GM12878 (cell line): ENCODE measurements around the gene IGLL1. TPM values are rescaled to one million over a fixed set of nuclear protein-coding genes. Genes with fewer than 3 reads are reported as not detected.

Experiments
- ATAC-seq: fragments of 200-7000 bp; cut with Tn5 transposase; 3 replicates; pipeline ENCODE4 v1.9.1; 2020; ENCODE audit warnings: mild to moderate bottlenecking, moderate library complexity
- BruUV-seq: library from RNA; stranded (reverse); fragments of 400-500 nt; replicated peaks from 2 replicates; lab custom pipeline; 2021; lab: Mats Ljungman, UMichigan
- CTCF ChIA-PET: fragments of 300-600 bp; sonication (Branson Sonifier 250); formaldehyde crosslinking; extraction: SDS; loops from one replicate; lab custom pipeline; 2021; ENCODE audit warnings: inconsistent platforms; lab: Yijun Ruan, JAX
- POLR2A ChIA-PET: fragments of 350-600 bp; formaldehyde crosslinking; extraction: SDS; loops from one replicate; lab custom pipeline; 2021; ENCODE audit warnings: inconsistent platforms; lab: Charles Lee
- RAD21 ChIA-PET: fragments of 300-600 bp; sonication (Branson Sonifier 250); formaldehyde crosslinking; loops from one replicate; lab custom pipeline; 2023; ENCODE audit warnings: antibody characterized with exemption; ENCODE audit not compliant: unreplicated experiment; lab: Charles Lee
- SMC1A ChIA-PET: fragments of 300-600 bp; sonication (Branson Sonifier 250); formaldehyde crosslinking; loops from one replicate; lab custom pipeline; 2023; ENCODE audit not compliant: unreplicated experiment, uncharacterized antibody; lab: Charles Lee
- DNase-seq: peaks from one replicate; pipeline ENCODE4 v3.0.0-alpha.2; 2011; ENCODE audit warnings: low read depth, low spot score
- FAIRE-seq: peaks from 3 replicates; lab custom pipeline; 2011; peaks lifted over from hg19 to GRCh38; lab: Jason Lieb, UNC
- H2AFZ ChIP-seq: 2 replicates; pipeline ENCODE4 v1.6.0; 2011; ENCODE audit warnings: low read depth, low read length, control low read depth; ENCODE audit not compliant: control insufficient read depth
- H3K27ac ChIP-seq: 2 replicates; pipeline ENCODE4 v1.5.1; 2011; ENCODE audit warnings: control low read depth; ENCODE audit not compliant: control insufficient read depth, insufficient read depth
- H3K27me3 ChIP-seq, 2 experiments: replicated peaks in 1 of 2; 2 replicates each; pipeline versions ENCODE4 v1.6.0 to v1.6.1; 2011; ENCODE audit warnings: low read length in 1 of 2; ENCODE audit not compliant: control insufficient read depth in 2 of 2, insufficient read depth in 2 of 2
- H3K36me3 ChIP-seq, 2 experiments: 2 replicates each; pipeline ENCODE4 v1.5.1; 2011; ENCODE audit warnings: low read length in 1 of 2; ENCODE audit not compliant: control insufficient read depth in 2 of 2, insufficient read depth in 2 of 2
- H3K4me1 ChIP-seq: 2 replicates; pipeline ENCODE4 v1.6.1; 2011; ENCODE audit warnings: mild to moderate bottlenecking, low read length, moderate library complexity, mixed read lengths; ENCODE audit not compliant: control insufficient read depth, insufficient read depth
- H3K4me2 ChIP-seq: 2 replicates; pipeline ENCODE4 v1.6.0; 2011; ENCODE audit warnings: control low read depth; ENCODE audit not compliant: control insufficient read depth, insufficient read depth
- H3K4me3 ChIP-seq: fragments of 200-600 bp; sonication (generic); 2 replicates; pipeline ENCODE4 v1.5.1; 2016
- H3K79me2 ChIP-seq: 2 replicates; pipeline ENCODE4 v1.6.0; 2011; ENCODE audit warnings: low read length; ENCODE audit not compliant: control insufficient read depth, insufficient read depth
- H3K9ac ChIP-seq: 2 replicates; pipeline ENCODE4 v1.8.0; 2011; ENCODE audit warnings: low read length, control low read depth, mixed read lengths; ENCODE audit not compliant: control insufficient read depth, insufficient read depth
- H3K9me3 ChIP-seq: replicated peaks from 3 replicates; pipeline ENCODE4 v1.5.1; 2011; ENCODE audit warnings: mild to moderate bottlenecking, low read length; ENCODE audit not compliant: control insufficient read depth, insufficient read depth
- H4K20me1 ChIP-seq: 2 replicates; pipeline ENCODE4 v1.6.0; 2011; ENCODE audit not compliant: control insufficient read depth, insufficient read depth
- CTCF ChIP-seq, 3 experiments: IDR thresholded peaks in 2 of 3; conservative IDR thresholded peaks in 1 of 3; 2 replicates each; pipeline ENCODE4 v1.5.1; 2011; ENCODE audit warnings: low read depth in 3 of 3, low read length in 3 of 3, mild to moderate bottlenecking in 3 of 3, control low read depth in 2 of 3, moderate library complexity in 2 of 3, inconsistent platforms in 1 of 3, mixed read lengths in 1 of 3; ENCODE audit not compliant: control insufficient read depth in 2 of 3, insufficient read depth in 1 of 3; ENCODE audit errors: extremely low read depth in 1 of 3
- EGR1 ChIP-seq, 2 experiments: IDR thresholded peaks; 1 replicate in 1 of 2; 2 replicates in 1 of 2; pipeline ENCODE4 v1.6.1; 2011 to 2012; ENCODE audit warnings: low read depth in 2 of 2, low read length in 2 of 2, borderline replicate concordance in 1 of 2, mild to moderate bottlenecking in 1 of 2, moderate library complexity in 1 of 2
- ELK1 ChIP-seq: IDR thresholded peaks from 2 replicates; pipeline ENCODE4 v1.6.1; 2012; ENCODE audit warnings: low read depth, low read length, improper control_type of control experiment
- HDAC6 ChIP-seq: fragments of 200-600 bp; sonication (generic); IDR thresholded peaks from one replicate; pipeline ENCODE4 v1.8.0; 2017; ENCODE audit warnings: antibody characterized with exemption; ENCODE audit not compliant: unreplicated experiment
- POLR2AphosphoS2 ChIP-seq: IDR thresholded peaks from 2 replicates; pipeline ENCODE4 v1.6.1; 2011; ENCODE audit warnings: low read depth, mild to moderate bottlenecking, low read length, improper control_type of control experiment, moderate library complexity
- SIN3A ChIP-seq: IDR thresholded peaks from 2 replicates; pipeline ENCODE4 v1.6.1; 2012; ENCODE audit warnings: low read depth, low read length, improper control_type of control experiment
- SIX5 ChIP-seq: IDR thresholded peaks from 2 replicates; pipeline ENCODE4 v1.6.1; 2011; ENCODE audit warnings: mild to moderate bottlenecking, low read depth, low read length, moderate library complexity; ENCODE audit not compliant: severe bottlenecking
- SMAD1 ChIP-seq: fragments of 450-650 bp; IDR thresholded peaks from 2 replicates; pipeline ENCODE4 v1.6.1; 2018; ENCODE audit warnings: mild to moderate bottlenecking, low read depth; ENCODE audit not compliant: partially characterized antibody
- SMAD5 ChIP-seq: IDR thresholded peaks from 2 replicates; pipeline ENCODE4 v1.6.1; 2016; ENCODE audit warnings: antibody characterized with exemption, low read depth
- YBX1 ChIP-seq: fragments of 450-650 bp; IDR thresholded peaks from 2 replicates; pipeline ENCODE4 v1.6.1; 2016; ENCODE audit warnings: antibody characterized with exemption
- ZNF24 ChIP-seq: fragments of 450-650 bp; IDR thresholded peaks from 2 replicates; pipeline ENCODE4 v1.6.1; 2017; ENCODE audit warnings: antibody characterized with exemption, mild to moderate bottlenecking
- WGBS: methylation state at CpG from one replicate; pipeline ENCODE4 v1.1.6; 2016; ENCODE audit warnings: low lambda C conversion rate; ENCODE audit not compliant: insufficient replicate concordance, insufficient coverage; ENCODE audit errors: missing lambda C conversion rate; 5-methylcytosine and 5-hydroxymethylcytosine counted together
- in situ Hi-C: fragments of 300-500 bp; cut with MboI; formaldehyde crosslinking; loops from 9 replicates; pipeline ENCODE4 v1.14.3; 2018; ENCODE audit warnings: mixed read lengths
- intact Hi-C: fragments of 100-400 bp; cut with micrococcal nuclease; formaldehyde crosslinking; loops from one replicate; pipeline ENCODE4 v1.14.2; 2022; ENCODE audit not compliant: unreplicated experiment
- polyA plus RNA-seq, 11 experiments: library from polyadenylated mRNA; depleted of rRNA in 4 of 11; unstranded in 6 of 11; stranded (reverse) in 5 of 11; fragments of >200 nt; fragmentation: Nextera tagmentation in 4 of 11; fragmentation: Illumina TruSeq in 1 of 11; extraction: Ambion mirVana in 4 of 11; extraction: Trizol in 1 of 11; gene quantifications; 1 replicate in 1 of 11; 2 replicates in 10 of 11; pipeline versions ENCODE4 v1.2.1 to v1.2.3, GENCODE V29; 2011 to 2016; ENCODE audit warnings: inconsistent platforms in 2 of 11, missing spikeins in 2 of 11, low read depth in 1 of 11
- total RNA-seq, 4 experiments: library from RNA; depleted of rRNA in 3 of 4; stranded (reverse); fragments of >200 nt in 3 of 4; fragmentation: Illumina TruSeq in 1 of 4; extraction: Trizol in 1 of 4; gene quantifications; 2 replicates each; pipeline versions ENCODE4 v1.2.1 to v1.2.3, GENCODE V29; 2013 to 2021
- TF ChIP-seq, protein P1 (sequence below): fragments of 450-650 bp; IDR thresholded peaks from 2 replicates; pipeline ENCODE4 v1.6.1; 2017; ENCODE audit warnings: mild to moderate bottlenecking, moderate library complexity
- TF ChIP-seq, protein P2 (sequence below): IDR thresholded peaks from 2 replicates; pipeline ENCODE4 v1.6.1; 2011; ENCODE audit warnings: borderline replicate concordance, low read depth, mild to moderate bottlenecking, moderate library complexity, mixed read lengths, low read length; ENCODE audit not compliant: insufficient read depth; ENCODE audit errors: extremely low read length

Gene IGLL1
- total and polyA plus RNA-seq, 10 of the 15 experiments (the other 5 are each of a cell fraction or from before 2014, with no cell fraction given) = not detected

DNA sequence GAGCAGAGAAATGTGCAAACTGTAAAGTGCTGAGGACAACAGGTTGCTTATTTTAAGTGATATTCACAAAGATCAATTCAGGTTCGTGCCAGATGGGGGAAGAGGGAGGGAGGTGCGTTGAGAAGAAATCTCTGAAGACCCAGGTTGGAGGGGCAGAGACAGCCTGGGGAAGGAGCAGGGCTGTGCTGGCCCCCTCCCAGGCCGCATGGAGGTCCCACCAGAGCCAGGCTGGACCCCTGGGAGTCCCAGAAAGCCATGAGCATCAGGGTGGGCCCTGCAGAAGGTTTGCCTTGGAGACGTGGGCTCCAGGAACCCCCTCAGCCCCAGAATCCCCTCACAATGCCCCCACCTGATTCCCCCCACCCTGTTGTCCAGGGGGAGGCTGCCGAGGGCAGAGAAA, 47.4 kb downstream of the IGLL1 start:
- H3K9ac ChIP-seq = no peak overlapping the region
- intact Hi-C loops = loop anchor here (10.0 kb wide), 1 partner anchor 218 kb away; no protein-coding TSS in a partner anchor
- SMC1A ChIA-PET = no interaction called here
- 3% methylated on average over 4 of the region's 5 CpGs for WGBS
- no peak overlapping the region for H3K27ac ChIP-seq
- BruUV-seq = no TSS peak
- H4K20me1 ChIP-seq = no peaks in the 10 kb centered on the region
- FAIRE-seq = peak; percentile 38
- no peak for ATAC-seq
- no peak overlapping the region for H3K4me3 ChIP-seq
- TF ChIP-seq CTCF (IDR thresholded peaks at IDR 0.05 in 2 of 3, conservative IDR thresholded peaks at IDR 0.05 in 1 of 3; ENCODE audit: control insufficient read depth in 2 of 3, extremely low read depth in 1 of 3, insufficient read depth in 1 of 3, low read depth in 3 of 3, low read length in 3 of 3) (no peak), POLR2AphosphoS2 (no peak), SMAD1 (no peak), YBX1 (no peak), ELK1 (no peak), SIX5 (no peak), EGR1 (IDR thresholded peaks at IDR 0.05; ENCODE audit: borderline replicate concordance in 1 of 2, low read depth in 2 of 2, low read length in 2 of 2) (no peak), ZNF24 (no peak), HDAC6 (no peak), SIN3A (no peak), SMAD5 (no peak)
- TF ChIP-seq, protein P1, sequence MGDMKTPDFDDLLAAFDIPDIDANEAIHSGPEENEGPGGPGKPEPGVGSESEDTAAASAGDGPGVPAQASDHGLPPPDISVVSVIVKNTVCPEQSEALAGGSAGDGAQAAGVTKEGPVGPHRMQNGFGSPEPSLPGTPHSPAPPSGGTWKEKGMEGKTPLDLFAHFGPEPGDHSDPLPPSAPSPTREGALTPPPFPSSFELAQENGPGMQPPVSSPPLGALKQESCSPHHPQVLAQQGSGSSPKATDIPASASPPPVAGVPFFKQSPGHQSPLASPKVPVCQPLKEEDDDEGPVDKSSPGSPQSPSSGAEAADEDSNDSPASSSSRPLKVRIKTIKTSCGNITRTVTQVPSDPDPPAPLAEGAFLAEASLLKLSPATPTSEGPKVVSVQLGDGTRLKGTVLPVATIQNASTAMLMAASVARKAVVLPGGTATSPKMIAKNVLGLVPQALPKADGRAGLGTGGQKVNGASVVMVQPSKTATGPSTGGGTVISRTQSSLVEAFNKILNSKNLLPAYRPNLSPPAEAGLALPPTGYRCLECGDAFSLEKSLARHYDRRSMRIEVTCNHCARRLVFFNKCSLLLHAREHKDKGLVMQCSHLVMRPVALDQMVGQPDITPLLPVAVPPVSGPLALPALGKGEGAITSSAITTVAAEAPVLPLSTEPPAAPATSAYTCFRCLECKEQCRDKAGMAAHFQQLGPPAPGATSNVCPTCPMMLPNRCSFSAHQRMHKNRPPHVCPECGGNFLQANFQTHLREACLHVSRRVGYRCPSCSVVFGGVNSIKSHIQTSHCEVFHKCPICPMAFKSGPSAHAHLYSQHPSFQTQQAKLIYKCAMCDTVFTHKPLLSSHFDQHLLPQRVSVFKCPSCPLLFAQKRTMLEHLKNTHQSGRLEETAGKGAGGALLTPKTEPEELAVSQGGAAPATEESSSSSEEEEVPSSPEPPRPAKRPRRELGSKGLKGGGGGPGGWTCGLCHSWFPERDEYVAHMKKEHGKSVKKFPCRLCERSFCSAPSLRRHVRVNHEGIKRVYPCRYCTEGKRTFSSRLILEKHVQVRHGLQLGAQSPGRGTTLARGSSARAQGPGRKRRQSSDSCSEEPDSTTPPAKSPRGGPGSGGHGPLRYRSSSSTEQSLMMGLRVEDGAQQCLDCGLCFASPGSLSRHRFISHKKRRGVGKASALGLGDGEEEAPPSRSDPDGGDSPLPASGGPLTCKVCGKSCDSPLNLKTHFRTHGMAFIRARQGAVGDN = no peak
- TF ChIP-seq, protein P2, sequence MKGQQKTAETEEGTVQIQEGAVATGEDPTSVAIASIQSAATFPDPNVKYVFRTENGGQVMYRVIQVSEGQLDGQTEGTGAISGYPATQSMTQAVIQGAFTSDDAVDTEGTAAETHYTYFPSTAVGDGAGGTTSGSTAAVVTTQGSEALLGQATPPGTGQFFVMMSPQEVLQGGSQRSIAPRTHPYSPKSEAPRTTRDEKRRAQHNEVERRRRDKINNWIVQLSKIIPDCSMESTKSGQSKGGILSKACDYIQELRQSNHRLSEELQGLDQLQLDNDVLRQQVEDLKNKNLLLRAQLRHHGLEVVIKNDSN = no peak
- RAD21 ChIA-PET = no interaction called here
- no peaks in the 10 kb centered on the region for H3K9me3 ChIP-seq
- in situ Hi-C loops = no loop called here
- no peak overlapping the region for H2AFZ ChIP-seq
- POLR2A ChIA-PET = no interaction called here
- H3K27me3 ChIP-seq = peaks cover 0 to 2% of the 10 kb centered on the region in 2 experiments; a peak in 3 of 4 replicates
- CTCF ChIA-PET = no interaction called here
- H3K4me1 ChIP-seq = no peaks in the 10 kb centered on the region
- H3K36me3 ChIP-seq = no peaks in the 10 kb centered on the region
- DNase-seq = no peak
- no peaks in the 10 kb centered on the region for H3K79me2 ChIP-seq
- H3K4me2 ChIP-seq = no peak overlapping the region
